Suppressor macrophage (primary cell): ENCODE results near the gene DNAJA3.

Source experiments
- DNase-seq, 4 experiments: peaks; one replicate each; pipeline ENCODE4 v3.0.0-alpha.2; 2020 to 2022

The DNAJA3 gene

GRCh38 chr16:4435337-4436067 lies 9.8 kb downstream of the DNAJA3 start:
- no peak for DNase-seq

GRCh38 chr16:4437366-4437765 lies 11.7 kb downstream of the DNAJA3 start:
- no peak for DNase-seq

GRCh38 chr16:4442371-4442770 lies 16.7 kb downstream of the DNAJA3 start:
- no peak for DNase-seq

- no peak for DNase-seq
These were observed 17.6 kb downstream of the DNAJA3 start for GRCh38 chr16:4443271-4443670.

GRCh38 chr16:4443986-4444385 lies 18.3 kb downstream of the DNAJA3 start:
- DNase-seq: no peak

GRCh38 chr16:4450430-4450829 lies 24.8 kb downstream of the DNAJA3 start:
- no peak for DNase-seq

- no peak for DNase-seq
These were observed 25.4 kb downstream of the DNAJA3 start for GRCh38 chr16:4450931-4451519.

GRCh38 chr16:4452674-4453073 lies 27.0 kb downstream of the DNAJA3 start:
- DNase-seq: peak; percentile 7 to 33 (median 22)

- DNase-seq: no peak
These were observed 29.0 kb downstream of the DNAJA3 start for GRCh38 chr16:4454623-4455022.

GRCh38 chr16:4455081-4455480 lies 29.4 kb downstream of the DNAJA3 start:
- DNase-seq: no peak

- no peak for DNase-seq
These were observed 30.3 kb downstream of the DNAJA3 start for GRCh38 chr16:4455951-4456350.

GRCh38 chr16:4460936-4461249 lies 35.2 kb downstream of the DNAJA3 start:
- DNase-seq: no peak

- no peak for DNase-seq
These were observed 35.8 kb downstream of the DNAJA3 start for GRCh38 chr16:4461250-4462085.

GRCh38 chr16:4463522-4464163 lies 38.0 kb downstream of the DNAJA3 start:
- DNase-seq: no peak

GRCh38 chr16:4465977-4466779 lies 40.5 kb downstream of the DNAJA3 start:
- no peak for DNase-seq

GRCh38 chr16:4467916-4468315 lies 42.2 kb downstream of the DNAJA3 start:
- no peak for DNase-seq

GRCh38 chr16:4468972-4469371 lies 43.3 kb downstream of the DNAJA3 start:
- no peak for DNase-seq

- DNase-seq: no peak
These were observed 46.2 kb downstream of the DNAJA3 start for GRCh38 chr16:4471869-4472268.

GRCh38 chr16:4472880-4473279 lies 47.2 kb downstream of the DNAJA3 start:
- DNase-seq: no peak

GRCh38 chr16:4474192-4474961 lies 48.7 kb downstream of the DNAJA3 start, which contains the start of gene NMRAL1:
Gene NMRAL1 (minus strand): TSS chr16:4474625. CDS start chr16:4474132, 493 bp downstream.
- peak; percentile 89 to 94 (median 94) for DNase-seq
